Retinal pigment epithelial cell (primary cell): Measurements from ENCODE around the gene LRRC17.

Source experiments
- DNase-seq: peaks from one replicate; pipeline ENCODE4 v3.0.0-alpha.2; 2010; ENCODE audit warnings: low read depth
- H3K4me3 ChIP-seq: 2 replicates; pipeline ENCODE4 v1.5.1; 2011; ENCODE audit warnings: mild to moderate bottlenecking, low read length, control low read depth, moderate library complexity
- TF ChIP-seq, protein P1 (sequence below): conservative IDR thresholded peaks from 2 replicates; pipeline ENCODE4 v1.5.1; 2011; ENCODE audit warnings: low read depth, low read length, control low read depth, inconsistent platforms

Gene LRRC17

DNA sequence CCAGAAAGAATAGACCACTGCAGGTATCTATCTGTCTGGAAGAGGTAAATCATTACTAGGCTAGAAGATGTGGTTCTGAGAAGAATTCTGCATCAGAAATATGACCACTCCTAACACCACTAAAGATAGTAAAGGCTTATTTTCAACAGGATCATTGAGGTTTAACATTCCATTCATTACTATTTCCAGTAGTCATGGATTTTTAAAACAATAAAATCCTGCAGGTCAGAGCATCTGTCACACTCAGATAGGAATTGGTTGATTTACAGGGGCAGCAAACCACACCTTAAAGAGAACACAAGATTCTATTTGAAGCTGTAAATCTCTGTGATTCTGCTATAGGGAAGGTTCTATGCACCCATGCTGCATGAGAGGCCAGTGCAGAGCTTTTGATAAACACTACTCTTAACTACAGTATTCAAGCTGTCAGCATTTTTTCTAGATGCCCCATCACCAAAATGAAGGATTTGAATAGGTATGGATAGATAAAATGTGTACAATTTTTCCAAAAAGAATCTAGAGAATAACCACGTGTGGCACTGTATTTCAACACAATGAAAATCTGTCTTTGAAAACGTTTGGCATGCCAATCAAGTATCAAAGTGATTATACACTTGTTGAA lies 14.6 kb downstream of the LRRC17 start:
- H3K4me3 ChIP-seq, result no peak overlapping the region
- DNase-seq, result no peak
- TF ChIP-seq, protein P1, sequence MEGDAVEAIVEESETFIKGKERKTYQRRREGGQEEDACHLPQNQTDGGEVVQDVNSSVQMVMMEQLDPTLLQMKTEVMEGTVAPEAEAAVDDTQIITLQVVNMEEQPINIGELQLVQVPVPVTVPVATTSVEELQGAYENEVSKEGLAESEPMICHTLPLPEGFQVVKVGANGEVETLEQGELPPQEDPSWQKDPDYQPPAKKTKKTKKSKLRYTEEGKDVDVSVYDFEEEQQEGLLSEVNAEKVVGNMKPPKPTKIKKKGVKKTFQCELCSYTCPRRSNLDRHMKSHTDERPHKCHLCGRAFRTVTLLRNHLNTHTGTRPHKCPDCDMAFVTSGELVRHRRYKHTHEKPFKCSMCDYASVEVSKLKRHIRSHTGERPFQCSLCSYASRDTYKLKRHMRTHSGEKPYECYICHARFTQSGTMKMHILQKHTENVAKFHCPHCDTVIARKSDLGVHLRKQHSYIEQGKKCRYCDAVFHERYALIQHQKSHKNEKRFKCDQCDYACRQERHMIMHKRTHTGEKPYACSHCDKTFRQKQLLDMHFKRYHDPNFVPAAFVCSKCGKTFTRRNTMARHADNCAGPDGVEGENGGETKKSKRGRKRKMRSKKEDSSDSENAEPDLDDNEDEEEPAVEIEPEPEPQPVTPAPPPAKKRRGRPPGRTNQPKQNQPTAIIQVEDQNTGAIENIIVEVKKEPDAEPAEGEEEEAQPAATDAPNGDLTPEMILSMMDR, result no peak

DNA sequence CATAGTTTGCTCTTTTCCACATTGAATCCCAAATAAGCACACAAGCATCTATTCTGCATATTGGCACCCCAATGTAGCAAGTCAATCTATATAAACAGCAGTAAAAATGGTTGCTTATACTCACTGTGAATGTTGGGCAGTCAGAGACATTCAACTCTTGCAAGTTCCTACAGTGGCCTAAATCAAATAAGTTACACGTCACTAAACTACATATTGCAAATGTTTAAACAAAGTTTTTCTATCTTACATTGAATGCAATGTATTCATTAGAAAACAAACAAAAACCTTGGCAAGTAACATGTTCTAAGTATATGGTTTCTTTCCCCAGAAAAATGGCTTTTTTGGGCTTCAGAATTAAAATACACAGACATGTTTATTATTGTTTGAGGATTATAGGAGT lies 19.0 kb downstream of the LRRC17 start:
- TF ChIP-seq, protein P1, result no peak
- DNase-seq, result no peak
- no peak overlapping the region for H3K4me3 ChIP-seq

DNA sequence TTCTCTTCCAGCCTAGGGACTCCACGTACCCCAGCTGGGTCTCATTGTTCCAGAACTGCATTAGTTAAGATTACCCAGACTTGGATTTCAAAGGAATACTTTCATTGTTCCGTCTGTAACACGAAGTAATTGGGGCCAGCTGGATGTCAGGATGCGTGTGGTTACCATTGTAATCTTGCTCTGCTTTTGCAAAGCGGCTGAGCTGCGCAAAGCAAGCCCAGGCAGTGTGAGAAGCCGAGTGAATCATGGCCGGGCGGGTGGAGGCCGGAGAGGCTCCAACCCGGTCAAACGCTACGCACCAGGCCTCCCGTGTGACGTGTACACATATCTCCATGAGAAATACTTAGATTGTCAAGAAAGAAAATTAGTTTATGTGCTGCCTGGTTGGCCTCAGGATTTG lies 21.0 kb downstream of the LRRC17 start:
- TF ChIP-seq, protein P1, result no peak
- no peak overlapping the region for H3K4me3 ChIP-seq
- DNase-seq, result peak; percentile 47

DNA sequence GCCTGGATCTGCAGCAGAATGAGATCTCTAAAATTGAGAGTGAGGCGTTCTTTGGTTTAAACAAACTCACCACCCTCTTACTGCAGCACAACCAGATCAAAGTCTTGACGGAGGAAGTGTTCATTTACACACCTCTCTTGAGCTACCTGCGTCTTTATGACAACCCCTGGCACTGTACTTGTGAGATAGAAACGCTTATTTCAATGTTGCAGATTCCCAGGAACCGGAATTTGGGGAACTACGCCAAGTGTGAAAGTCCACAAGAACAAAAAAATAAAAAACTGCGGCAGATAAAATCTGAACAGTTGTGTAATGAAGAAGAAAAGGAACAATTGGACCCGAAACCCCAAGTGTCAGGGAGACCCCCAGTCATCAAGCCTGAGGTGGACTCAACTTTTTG lies 21.4 kb downstream of the LRRC17 start:
- H3K4me3 ChIP-seq, result no peak overlapping the region
- TF ChIP-seq, protein P1, result no peak
- no peak for DNase-seq

DNA sequence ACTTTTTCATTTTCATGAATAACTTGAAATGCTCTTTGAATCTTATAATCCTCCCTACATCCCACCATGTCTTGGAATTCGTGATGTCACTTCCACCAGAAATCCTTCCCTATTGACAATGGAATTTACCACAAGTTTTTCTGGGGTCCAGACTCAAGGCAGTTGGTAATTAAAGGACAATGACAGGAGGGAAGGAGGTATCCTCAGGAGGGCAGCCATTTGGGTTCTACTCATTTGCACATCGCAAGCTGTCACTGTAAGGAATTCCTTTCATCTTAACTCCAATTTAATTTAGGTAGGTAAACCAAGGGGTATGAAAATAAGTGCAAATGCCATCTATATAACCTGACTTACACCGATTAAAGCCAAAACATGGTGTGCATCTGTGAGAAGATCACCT lies 21.9 kb downstream of the LRRC17 start:
- TF ChIP-seq, protein P1, result no peak
- DNase-seq, result no peak
- no peak overlapping the region for H3K4me3 ChIP-seq

DNA sequence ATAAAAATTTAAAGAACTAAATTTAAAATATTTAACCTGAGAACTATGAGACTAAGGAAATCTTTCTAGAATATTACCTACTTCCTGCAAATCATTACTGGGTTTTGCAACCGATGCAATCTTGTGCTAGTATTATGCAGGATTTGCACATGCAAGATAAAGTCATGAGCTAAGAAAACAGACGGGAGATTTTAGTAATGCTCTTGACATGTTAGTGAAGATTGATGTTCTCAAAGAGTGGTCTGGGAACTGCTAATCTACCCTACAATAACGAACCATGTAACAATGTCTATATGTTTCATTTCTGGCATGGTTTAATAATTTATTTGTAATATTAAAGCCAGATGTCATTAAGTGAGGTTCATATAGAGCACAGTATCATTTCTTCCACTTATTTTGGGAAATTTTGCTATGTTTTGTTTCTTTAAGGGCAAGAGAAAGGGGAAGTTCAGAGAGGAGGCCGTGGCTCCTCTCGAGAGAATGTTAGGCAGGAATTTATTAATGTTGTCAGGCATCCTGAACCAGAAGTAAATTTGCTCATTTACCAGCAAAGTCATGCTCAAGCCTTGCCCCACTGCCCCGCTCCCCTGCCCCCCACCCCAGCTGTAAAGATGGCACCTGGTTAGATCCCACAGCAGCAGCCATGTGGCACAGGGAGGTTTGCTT lies 22.8 kb downstream of the LRRC17 start:
- no peak for DNase-seq
- H3K4me3 ChIP-seq, result no peak overlapping the region
- TF ChIP-seq, protein P1, result no peak

DNA sequence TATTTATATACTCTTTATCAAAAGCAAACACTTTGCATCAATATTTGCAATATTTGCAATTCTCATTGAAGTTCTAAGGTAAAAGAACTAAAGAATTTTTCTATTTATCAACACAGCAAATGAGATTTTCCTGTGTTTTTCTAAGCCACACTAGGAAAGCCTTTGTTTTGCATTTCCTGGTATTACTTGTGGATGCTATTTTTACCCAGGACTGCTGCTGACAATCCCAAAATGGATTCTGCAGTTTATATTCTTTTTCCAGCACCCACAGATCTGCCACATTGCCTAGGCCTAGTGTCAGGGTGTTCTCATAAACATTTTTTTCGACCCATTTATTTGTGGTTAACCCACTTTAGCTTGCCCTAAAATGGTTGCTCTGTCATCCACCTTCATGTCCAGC lies 25.9 kb downstream of the LRRC17 start:
- TF ChIP-seq, protein P1, result no peak
- DNase-seq, result no peak
- no peak overlapping the region for H3K4me3 ChIP-seq
